NCI-H1092 (cell line): ENCODE measurements around the gene NMRAL1.

Experiments
- DNase-seq: peaks from one replicate; lab custom pipeline; 2025; lab: John Stamatoyannopoulos, UW

Gene NMRAL1

DNA sequence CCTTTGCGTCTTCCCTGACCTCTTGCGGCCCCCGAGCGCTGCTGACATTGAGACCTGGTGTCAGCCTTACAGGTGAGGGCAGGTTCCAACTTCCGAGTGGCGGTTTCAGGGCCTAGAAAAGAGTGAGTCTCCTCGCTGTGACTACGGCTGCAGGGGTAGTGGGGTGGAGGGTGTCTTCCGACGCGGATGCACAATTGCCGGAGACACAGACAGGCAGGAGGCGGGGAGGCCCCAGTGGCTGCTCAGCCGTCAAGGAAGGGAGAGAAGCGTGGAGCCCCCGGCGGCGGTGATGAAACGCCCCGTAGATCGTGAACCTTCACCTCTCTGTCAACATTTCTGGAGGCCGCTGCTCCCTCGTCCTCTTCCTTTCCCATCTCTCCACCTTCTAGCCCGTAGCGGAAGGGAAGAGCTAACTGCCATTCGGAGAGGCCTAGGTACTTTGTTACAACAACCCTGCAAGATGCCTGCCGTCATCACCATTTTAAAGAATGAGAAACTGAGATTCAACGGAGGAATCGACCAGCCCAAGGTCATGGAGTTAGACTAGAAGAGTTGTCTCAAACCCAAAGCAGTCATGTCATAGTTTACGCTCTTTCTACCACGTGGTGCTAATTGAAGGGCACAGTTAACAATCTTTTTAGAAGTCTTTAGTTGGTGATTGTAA, 48.3 kb downstream of the NMRAL1 start:
- no peak for DNase-seq

DNA sequence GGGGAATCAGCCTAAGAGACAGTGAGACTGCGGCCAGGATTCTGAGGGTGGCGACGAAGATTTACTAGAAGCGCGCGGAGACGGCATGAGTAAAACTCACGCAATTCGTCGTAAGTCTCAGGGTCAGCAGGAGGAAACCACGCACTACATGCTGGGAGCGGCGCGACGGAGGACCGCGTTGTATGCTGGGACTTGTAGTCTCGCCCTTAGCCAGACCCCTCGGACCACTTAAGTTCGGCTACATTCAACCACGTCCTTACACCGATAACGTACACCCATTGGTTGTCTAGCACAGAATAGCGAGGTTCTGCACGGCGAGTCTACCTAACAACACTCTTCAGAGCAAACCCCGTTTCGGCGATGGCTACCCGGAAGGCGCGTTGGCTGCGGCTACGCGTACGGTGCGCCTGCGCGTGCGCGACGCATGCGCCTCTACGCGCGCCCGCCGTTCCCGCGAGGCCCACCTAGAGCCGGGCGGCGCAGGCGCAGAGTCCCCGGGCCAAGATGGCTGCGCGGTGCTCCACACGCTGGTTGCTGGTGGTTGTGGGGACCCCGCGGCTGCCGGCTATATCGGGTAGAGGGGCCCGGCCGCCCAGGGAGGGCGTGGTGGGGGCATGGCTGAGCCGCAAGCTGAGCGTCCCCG, 48.9 kb downstream of the NMRAL1 start, which contains the start of gene DNAJA3:
Gene DNAJA3, plus strand, starts transcription at position 491 of the 643 bp plus-strand sequence. Its CDS starts 14 bp downstream, at position 505.
- DNase-seq = peak; percentile 92

DNA sequence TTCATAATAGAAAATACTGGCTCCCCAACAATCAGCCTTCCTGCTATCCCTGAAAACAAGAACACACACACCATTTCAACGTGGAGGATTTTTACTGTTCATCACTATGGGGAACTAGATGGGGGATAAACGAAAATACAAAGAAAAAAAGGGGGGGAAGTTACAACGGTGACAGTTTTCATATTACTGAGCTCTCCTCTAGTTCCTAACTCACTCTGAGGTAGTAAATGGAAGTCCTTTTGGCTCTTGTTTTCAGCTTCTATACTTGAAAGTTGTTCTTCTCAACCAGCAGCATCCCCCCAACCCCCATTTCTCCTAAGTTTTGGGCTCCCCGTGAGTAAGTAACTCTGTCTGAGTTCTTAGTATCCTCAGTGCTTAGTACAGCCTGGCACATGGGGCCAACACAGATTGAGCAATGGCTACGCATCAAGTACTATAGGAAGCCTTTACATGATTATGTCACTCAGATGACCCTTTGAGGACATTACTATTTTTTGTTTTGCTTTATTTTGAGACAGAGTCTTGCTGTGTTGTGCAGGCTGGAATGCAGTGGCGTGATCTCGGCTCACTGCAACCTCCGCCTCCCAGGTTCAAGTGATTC, 53.8 kb downstream of the NMRAL1 start:
- DNase-seq = no peak

DNA sequence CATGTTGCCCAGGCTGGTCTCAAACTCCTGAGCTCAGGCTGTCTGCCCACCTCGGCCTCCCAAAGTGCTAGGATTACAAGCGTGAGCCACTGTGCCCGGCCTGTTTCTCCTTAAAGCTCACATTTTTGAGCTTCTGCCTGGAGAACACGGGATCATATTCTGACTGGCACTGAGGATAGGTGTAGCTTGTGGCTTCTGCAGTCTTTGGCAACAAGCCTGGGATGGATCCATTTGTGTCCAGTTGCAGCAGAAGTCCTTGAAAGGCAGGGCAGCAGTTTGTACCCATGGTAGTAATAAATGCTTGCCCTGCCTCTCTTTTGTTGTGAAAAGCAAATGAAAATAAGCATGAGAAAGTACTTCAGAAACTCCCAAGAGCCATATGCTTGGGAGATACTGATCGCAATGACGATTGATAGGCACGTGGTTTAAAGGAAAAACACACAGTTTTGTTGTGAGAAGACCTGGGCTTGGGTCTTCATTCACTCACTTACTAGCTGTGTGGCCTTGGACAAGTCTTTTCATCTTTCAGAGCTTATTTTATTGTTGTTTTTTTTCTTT, 54.9 kb downstream of the NMRAL1 start:
- DNase-seq = no peak

DNA sequence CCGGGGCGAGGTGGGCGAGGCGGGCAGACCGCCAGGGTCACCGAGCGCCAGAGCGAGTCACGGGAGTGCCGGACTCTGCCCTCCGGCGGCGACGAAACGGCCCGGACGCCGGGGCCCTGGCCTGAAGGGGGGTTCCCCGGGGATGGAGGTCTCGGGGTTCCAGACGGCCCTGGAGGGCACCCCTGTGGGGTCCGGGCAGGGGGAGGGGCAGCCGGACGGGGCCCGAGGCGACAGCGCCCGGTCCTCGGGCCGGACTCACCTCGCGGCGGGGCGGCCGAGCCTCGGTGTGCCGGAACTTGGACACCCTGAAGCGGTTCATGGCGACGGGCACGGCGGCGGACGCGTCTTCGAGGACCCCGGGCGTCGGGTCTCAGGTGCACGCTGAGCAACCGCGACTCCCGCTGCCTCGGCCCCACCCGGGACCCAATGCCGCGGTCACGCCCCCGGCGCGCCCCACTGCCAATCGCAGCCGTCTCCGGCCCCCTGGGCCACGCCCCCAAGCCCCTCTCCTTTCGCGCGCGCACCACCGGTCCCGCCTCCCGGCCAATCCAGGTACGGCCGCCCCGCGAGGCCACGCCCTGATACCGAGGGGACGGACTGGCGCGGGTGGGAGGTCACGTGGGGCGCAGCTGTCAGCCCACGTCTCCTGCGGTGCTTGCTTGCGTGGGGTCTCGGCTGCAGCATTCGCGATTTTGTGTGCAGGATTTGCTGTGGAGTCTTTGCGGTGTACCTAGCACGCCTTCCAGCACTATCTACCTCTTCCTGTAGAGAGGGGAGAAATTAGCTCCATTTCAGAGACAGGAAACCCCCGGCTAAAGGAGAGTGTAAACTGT, 58.0 kb downstream of the NMRAL1 start, which contains the start of gene CORO7:
Gene CORO7, minus strand, starts transcription at position 397 of the 833 bp plus-strand sequence. Its CDS starts 78 bp downstream, at position 319.
- DNase-seq = peak; percentile 94

DNA sequence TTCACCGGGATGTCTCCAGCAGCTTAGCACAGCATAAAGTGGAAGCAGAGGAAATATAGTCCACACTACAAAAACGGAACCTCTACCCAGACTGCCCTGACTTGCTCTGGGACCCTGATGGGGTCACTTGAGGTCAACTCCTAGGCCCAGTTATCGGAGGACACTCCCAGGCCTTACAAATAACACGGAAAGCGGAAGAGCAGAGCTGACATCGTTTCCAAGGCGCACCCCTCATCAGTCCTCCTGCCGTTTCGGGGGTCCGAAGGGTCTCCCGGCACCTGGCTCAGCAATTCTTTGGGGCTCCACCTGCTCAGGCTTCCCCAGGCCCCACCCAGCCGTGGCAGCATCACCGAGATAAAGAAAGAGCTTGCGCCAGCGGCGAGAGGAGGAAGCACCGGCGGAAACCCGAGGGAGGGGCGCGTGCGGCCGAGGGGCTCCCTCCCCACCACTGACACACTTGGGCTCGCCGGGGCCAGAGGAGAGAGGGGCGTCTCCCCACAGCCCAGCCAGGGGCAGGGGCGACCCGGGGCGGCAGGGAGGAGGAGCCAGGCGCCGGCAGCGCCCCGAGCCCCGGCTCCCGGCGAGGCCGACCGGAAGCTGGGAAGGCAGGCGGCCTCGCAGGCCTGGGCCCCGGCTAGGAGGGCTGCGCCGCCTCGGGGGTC, 58.8 kb downstream of the NMRAL1 start:
- no peak for DNase-seq

DNA sequence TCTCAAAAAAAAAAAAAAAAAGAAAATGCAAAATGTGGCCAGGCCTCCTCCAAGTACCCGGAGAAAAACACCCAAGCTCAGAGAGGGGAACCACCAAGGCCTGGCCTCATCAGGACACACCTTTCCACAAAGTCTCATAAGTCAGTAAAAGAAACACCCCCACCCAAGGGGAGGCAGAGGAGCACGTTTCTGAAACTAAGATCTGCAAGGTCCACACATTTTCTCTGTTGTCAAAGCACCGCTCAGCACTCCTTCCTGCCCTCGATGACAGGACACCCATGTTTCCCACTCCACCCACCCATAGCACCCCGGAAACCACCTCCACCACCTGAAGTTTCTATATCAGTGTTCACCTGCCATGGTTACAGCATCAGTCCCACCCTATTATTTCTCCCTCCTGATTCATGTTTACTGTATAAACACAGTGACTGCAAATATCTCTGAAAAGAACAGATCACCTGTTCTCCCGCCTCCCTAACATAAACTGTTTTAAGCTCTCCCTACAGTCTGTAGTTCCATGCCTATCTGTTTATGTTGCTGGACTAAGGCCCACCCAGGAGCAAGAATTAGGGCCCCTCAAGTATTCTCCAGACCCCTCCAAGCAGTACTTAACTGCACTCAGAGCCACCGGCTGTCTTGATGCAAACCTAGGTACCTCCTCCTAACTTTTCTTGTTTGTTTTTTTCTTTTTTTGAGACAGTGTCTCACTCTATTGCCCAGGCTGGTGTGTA, 60.1 kb downstream of the NMRAL1 start:
- no peak for DNase-seq

DNA sequence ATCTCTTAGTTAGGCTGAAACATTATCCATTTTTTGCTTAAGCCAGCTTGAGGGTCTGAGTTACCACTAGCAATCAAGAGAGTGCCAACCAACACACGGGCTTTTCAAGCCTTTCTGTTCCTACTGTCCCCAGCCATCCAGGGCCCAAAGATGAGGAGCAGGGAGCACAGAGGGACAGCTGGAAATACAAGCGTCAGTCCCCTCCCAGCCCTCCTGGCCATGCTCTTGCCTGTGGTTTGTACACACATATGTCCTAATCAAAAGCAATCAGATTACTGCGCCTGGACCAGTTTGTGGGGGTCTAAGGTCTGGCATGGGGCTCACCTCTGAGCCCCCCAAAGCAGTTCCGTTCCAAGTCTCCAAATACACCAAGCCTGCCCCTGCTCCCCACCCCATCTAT, 61.6 kb downstream of the NMRAL1 start:
- DNase-seq = no peak

DNA sequence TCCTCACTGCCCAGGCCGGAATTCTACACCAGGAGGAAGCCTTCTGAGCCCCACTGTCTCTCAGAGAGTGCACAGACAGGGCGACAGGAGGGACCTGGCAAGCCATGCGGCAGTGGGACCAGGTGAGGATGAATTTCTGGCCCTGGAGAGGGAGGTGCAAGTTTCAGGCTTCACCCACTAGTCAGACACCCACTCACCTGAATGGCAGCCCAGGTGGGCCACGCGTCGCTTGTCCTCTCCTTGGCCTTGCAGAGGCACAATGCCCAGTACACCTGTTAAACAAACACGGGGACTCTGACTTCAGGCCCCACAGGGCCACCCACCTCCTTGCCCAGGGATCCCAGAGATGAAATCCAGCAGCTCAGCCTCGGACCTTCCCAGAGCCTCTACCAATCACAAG, 62.3 kb downstream of the NMRAL1 start:
- DNase-seq = no peak
